HepG2 (cell line): ENCODE results near the gene RTEL1. TPM values are rescaled to one million over a fixed set of nuclear protein-coding genes. Genes with fewer than 3 reads are reported as not detected.

Source experiments
- ARNT ChIP-seq: fragments of 450-650 bp; IDR thresholded peaks from 2 replicates; pipeline ENCODE4 v1.6.1; 2017
- GATAD2A ChIP-seq: IDR thresholded peaks from 2 replicates; pipeline ENCODE4 v1.6.1; 2016
- KMT2B ChIP-seq: IDR thresholded peaks from 2 replicates; pipeline ENCODE4 v1.6.1; 2016; ENCODE audit warnings: missing genetic modification reagents, missing compliant biosample characterization
- PCBP2 ChIP-seq: fragments of 200-400 bp; formaldehyde crosslinking; optimal IDR thresholded peaks from 2 replicates; pipeline ENCODE3; 2018; ENCODE audit warnings: low read length, low read depth; ENCODE audit not compliant: poor library complexity, severe bottlenecking
- RAD21 ChIP-seq: fragments of 450-650 bp; formaldehyde crosslinking; IDR thresholded peaks from 2 replicates; pipeline ENCODE4 v1.5.0; 2020; ENCODE audit warnings: mild to moderate bottlenecking
- RARA ChIP-seq: IDR thresholded peaks from 2 replicates; pipeline ENCODE4 v1.6.1; 2016; ENCODE audit warnings: missing genetic modification reagents, missing compliant biosample characterization
- SIN3A ChIP-seq: IDR thresholded peaks from 2 replicates; pipeline ENCODE4 v1.6.1; 2011; ENCODE audit warnings: low read depth, mild to moderate bottlenecking, control low read depth, low read length, borderline replicate concordance
- TERF1 ChIP-seq: sonication (generic); formaldehyde crosslinking; IDR thresholded peaks from 2 replicates; pipeline ENCODE4 v1.8.0; 2022; ENCODE audit warnings: mild to moderate bottlenecking, missing genetic modification reagents, moderate library complexity
- ZBTB43 ChIP-seq: sonication (generic); formaldehyde crosslinking; conservative IDR thresholded peaks from 2 replicates; pipeline ENCODE4 v1.4.0; 2020; ENCODE audit warnings: missing genetic modification reagents
- ZGPAT ChIP-seq: IDR thresholded peaks from 2 replicates; pipeline ENCODE4 v1.6.1; 2016; ENCODE audit warnings: mild to moderate bottlenecking
- ZKSCAN8 ChIP-seq: IDR thresholded peaks from 2 replicates; pipeline ENCODE4 v1.6.1; 2016; ENCODE audit warnings: borderline replicate concordance, missing genetic modification reagents, missing compliant biosample characterization
- ZNF207 ChIP-seq: fragments of 450-650 bp; IDR thresholded peaks from 2 replicates; pipeline ENCODE4 v1.6.1; 2016; ENCODE audit warnings: antibody characterized with exemption, borderline replicate concordance
- ZNF3 ChIP-seq: IDR thresholded peaks from 2 replicates; pipeline ENCODE4 v1.7.0; 2017; ENCODE audit warnings: inconsistent platforms
- ZNF432 ChIP-seq: sonication (generic); formaldehyde crosslinking; IDR thresholded peaks from 2 replicates; pipeline ENCODE4 v1.5.0; 2020; ENCODE audit warnings: missing genetic modification reagents, mild to moderate bottlenecking, borderline replicate concordance
- ZNF768 ChIP-seq: sonication (generic); formaldehyde crosslinking; IDR thresholded peaks from 2 replicates; pipeline ENCODE4 v1.4.0; 2020; ENCODE audit warnings: missing genetic modification reagents
- ZSCAN12 ChIP-seq: sonication (generic); formaldehyde crosslinking; IDR thresholded peaks from 2 replicates; pipeline ENCODE4 v1.9.0; 2021; ENCODE audit warnings: mild to moderate bottlenecking, missing genetic modification reagents
- ZZZ3 ChIP-seq: sonication (generic); formaldehyde crosslinking; IDR thresholded peaks from 2 replicates; pipeline ENCODE4 v1.4.0; 2020; ENCODE audit warnings: missing genetic modification reagents, mild to moderate bottlenecking, borderline replicate concordance
- polyA plus RNA-seq, 8 experiments: library from polyadenylated mRNA; depleted of rRNA in 3 of 8; stranded (reverse) in 7 of 8; unstranded in 1 of 8; fragments of >200 nt; fragmentation: Illumina TruSeq in 4 of 8; extraction: Trizol in 4 of 8; gene quantifications; 2 replicates each; pipeline versions ENCODE4 v1.2.1 to v1.2.3, GENCODE V29; 2011 to 2016; ENCODE audit warnings: low read depth in 4 of 8, missing spikeins in 1 of 8, mixed read lengths in 1 of 8; ENCODE audit not compliant: insufficient read depth in 1 of 8
- total RNA-seq, 5 experiments: library from RNA; depleted of rRNA; stranded (reverse); fragments of >200 nt; fragmentation: Illumina TruSeq; extraction: Trizol; gene quantifications; 2 replicates each; pipeline ENCODE4 v1.2.3, GENCODE V29; 2016; ENCODE audit warnings: low read depth in 1 of 5
- TF ChIP-seq, protein P1 (sequence below): sonication (generic); formaldehyde crosslinking; IDR thresholded peaks from 2 replicates; pipeline ENCODE4 v1.5.0; 2020; ENCODE audit warnings: mild to moderate bottlenecking, missing genetic modification reagents, borderline replicate concordance
- TF ChIP-seq, protein P2 (sequence below): IDR thresholded peaks from 2 replicates; pipeline ENCODE4 v1.6.1; 2016; ENCODE audit warnings: missing genetic modification reagents, missing compliant biosample characterization

RTEL1 gene
- total and polyA plus RNA-seq, 2 of the 13 experiments (the other 11 are each of a cell fraction or from before 2014, with no cell fraction given), result 21.8 to 36.4 TPM

DNA sequence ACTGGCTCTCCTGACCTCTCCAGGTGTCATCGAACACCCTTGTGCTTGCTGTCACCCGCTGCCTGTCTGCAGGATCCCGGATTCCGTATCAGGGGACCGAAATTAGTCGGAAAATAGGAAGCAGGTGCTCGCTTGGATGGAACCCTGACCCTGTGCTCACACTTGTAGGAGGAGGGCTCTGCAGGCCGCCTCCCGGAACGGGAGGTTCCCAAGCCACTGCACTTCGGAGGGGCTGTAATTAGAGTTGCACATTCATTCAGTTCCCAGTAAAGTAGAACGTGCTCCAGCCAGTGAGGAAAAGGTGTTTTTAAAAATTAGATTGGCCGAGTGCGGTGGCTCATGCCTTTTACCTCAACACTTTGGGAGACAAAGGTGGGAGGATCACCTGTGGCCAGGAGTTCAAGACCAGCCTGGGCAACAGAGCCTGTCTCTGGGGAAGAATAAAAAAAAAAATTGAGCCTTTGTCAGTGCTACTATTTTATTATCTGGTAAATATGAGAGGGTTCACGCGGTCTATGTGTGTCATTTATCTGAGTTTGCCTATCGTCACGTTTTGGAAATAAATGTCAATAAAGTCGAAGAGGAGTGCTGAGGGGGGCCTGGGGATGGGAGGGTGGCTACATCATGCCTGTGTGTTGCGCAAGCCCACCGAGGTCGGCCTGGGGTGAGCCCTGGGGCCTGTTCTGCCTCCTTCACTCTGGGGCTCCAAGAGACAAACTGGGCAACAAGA lies 29.7 kb upstream of the RTEL1 start (continued):
- TF ChIP-seq, protein P1, sequence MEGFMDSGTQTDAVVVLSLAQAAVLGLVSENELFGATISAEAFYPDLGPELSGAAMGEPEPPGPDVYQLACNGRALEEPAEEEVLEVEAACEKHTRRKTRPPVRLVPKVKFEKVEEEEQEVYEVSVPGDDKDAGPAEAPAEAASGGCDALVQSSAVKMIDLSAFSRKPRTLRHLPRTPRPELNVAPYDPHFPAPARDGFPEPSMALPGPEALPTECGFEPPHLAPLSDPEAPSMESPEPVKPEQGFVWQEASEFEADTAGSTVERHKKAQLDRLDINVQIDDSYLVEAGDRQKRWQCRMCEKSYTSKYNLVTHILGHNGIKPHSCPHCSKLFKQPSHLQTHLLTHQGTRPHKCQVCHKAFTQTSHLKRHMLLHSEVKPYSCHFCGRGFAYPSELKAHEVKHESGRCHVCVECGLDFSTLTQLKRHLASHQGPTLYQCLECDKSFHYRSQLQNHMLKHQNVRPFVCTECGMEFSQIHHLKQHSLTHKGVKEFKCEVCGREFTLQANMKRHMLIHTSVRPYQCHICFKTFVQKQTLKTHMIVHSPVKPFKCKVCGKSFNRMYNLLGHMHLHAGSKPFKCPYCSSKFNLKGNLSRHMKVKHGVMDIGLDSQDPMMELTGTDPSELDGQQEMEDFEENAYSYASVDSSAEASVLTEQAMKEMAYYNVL (CRISPR knock-in tag), result no peak; the same call in 1 of the 2 replicates
- TF ChIP-seq PCBP2, result no peak
- peak; percentile 88 for TF ChIP-seq GATAD2A (CRISPR knock-in tag)
- no peak for TF ChIP-seq TERF1
- peak; percentile 95; the same call in 1 of the 2 replicates for TF ChIP-seq ZKSCAN8 (CRISPR knock-in tag)
- TF ChIP-seq KMT2B (CRISPR knock-in tag), result peak; percentile 95
- TF ChIP-seq ZSCAN12, result peak; percentile 47; the same call in 1 of the 2 replicates
- peak; percentile 98 for TF ChIP-seq SIN3A
- peak; percentile 71 for TF ChIP-seq RAD21 (CRISPR knock-in tag)
- TF ChIP-seq ZNF768 (CRISPR knock-in tag), result peak; percentile 45
- peak; percentile 86 for TF ChIP-seq RARA (CRISPR knock-in tag)
- TF ChIP-seq, protein P2, sequence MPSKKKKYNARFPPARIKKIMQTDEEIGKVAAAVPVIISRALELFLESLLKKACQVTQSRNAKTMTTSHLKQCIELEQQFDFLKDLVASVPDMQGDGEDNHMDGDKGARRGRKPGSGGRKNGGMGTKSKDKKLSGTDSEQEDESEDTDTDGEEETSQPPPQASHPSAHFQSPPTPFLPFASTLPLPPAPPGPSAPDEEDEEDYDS, result peak; percentile 65
- TF ChIP-seq ZNF207, result no peak
- TF ChIP-seq ARNT, result no peak
- peak; percentile 86 for TF ChIP-seq ZNF3 (CRISPR knock-in tag)
- peak; percentile 96 for TF ChIP-seq ZBTB43 (CRISPR knock-in tag)
- no peak for TF ChIP-seq ZNF432 (CRISPR knock-in tag)
- TF ChIP-seq ZGPAT, result peak; percentile 96
- TF ChIP-seq ZZZ3, result peak; percentile 85; the same call in 1 of the 2 replicates
